Bone marrow (tissue), 2 donors: Measurements from ENCODE around the gene KCNMA1.
"Not testable (repeated sequence)": the region's sequence is repeated elsewhere in the genome, so short reads cannot be mapped to it uniquely, and the experiment has no call there.

Experiments used
- DNase-seq, 2 donors: peaks; one replicate each; lab custom pipeline; 2025; lab: John Stamatoyannopoulos, UW

KCNMA1 gene

DNA sequence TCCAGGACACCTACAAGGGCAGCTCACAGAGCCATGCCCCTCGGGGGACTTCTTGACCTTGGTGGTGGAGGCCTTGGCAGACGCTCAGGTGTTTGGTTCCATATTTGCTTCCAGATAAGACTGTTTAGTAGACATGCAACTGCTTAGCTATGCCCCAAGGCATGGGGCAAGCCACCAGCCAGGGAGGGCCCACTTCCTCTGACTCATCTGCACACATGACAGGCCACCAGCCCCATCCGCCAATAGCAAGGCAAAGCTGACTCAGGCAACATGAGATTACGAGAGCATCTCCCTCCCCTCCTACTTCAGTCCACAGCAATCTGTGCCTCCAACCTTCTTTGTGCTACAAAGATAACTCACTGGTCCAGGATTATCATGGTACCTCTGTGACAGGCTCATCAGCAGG is 54.9 kb downstream of the KCNMA1 start:
- DNase-seq: no peak

DNA sequence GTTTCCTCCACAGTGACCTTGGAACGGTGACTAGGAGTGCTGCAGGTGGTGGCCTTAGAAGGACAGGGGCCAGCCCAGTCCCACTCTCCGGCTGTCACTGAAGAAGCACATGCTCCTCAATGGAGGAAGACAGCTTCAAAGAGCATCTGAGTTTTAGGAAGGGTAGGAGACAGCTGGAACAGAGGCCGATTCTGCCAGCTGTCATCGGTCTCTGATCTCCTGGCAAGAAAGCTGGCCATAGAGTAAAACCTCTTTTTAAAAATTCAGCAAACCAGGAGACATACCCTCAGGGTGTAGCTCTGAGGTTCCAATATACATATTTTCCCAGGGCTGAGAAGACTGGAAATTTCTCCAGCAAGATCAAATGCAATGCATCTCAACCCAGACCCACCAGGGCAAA is 55.9 kb downstream of the KCNMA1 start:
- no peak for DNase-seq

- no peak for DNase-seq
Measured at GRCh38 chr10:77580482-77580881, 57.1 kb downstream of the KCNMA1 start.

DNA sequence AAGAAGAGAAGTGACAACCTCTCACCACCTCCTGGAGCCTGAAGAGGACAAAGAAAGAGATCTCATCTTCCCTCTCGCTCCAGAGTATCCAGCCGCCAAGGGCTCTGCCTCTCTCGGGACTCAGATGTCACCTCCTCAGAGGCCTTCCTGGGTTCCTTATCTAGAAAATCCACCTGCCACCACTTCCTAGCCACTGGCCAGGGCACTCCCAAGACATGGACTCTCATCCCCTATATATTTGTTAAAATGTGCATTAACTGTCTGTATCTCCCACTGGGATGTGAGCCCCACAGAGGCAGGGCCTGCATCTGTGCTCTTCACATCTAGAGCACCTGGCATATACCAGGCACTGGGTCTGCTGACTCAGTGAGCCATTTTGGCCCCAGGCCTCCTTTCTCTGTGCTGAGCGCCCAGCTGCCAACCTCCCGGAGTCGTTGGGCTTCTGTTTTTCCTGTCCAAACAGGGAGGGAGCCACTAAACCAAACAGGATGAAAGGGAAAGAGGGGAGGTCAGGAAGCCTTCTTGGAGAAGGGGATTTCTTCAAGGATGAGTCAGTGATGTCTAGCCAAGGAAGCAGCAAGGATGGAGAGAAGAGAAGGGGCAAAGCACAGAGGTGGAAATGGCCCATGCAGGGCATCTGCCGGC is 58.9 kb downstream of the KCNMA1 start:
- DNase-seq: no peak

GRCh38 chr10:77577666-77578229 is 59.9 kb downstream of the KCNMA1 start:
- no peak for DNase-seq

- no peak for DNase-seq
Measured at GRCh38 chr10:77576444-77577032, 61.1 kb downstream of the KCNMA1 start.

GRCh38 chr10:77576007-77576367 is 61.6 kb downstream of the KCNMA1 start:
- no peak for DNase-seq

GRCh38 chr10:77575271-77576006 is 62.2 kb downstream of the KCNMA1 start:
- DNase-seq: no peak

- DNase-seq: no peak
Measured at GRCh38 chr10:77574438-77574837, 63.2 kb downstream of the KCNMA1 start.

DNA sequence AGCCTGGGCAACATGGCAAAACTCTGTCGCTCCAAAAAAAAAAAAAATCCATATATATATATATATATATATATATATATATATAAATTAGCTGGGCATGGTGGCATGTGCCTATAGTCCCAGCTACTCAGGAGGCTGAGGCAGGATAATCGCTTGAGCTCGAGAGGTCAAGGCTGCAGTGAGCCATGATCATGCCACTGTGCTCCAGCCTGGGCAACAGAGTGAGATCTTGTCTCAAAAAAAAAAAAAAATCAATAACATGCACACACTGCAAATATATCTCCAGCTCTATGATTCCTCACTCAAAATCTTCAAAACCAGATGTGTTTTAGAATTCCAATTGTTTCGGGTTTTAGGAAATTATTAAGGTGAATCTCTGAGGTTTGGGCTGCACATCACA is 65.1 kb downstream of the KCNMA1 start:
- DNase-seq: not testable (repeated sequence)

- no peak for DNase-seq
Measured at GRCh38 chr10:77571490-77571889, 66.1 kb downstream of the KCNMA1 start.

- DNase-seq: no peak
Measured at GRCh38 chr10:77566914-77567566, 70.6 kb downstream of the KCNMA1 start.

DNA sequence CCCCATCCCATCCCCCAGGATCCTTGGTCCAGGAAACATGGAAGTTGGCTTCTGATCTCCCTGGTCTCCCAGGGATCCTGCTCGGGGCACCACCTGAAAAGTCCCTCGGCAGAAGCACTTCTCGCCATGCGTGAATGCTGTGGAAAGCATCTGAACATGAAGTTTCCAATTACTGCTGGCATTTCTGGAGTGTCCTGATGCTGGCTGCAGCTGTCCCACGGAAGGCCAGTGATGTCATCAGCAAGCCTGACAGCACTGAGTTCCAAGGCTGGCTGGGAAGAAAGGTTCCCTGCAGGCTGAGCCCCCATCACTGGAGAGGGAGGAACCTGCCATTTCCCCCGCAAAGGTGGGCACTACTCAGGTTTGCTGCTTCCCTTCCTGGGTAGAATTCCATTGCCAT is 71.4 kb downstream of the KCNMA1 start:
- no peak for DNase-seq

- DNase-seq: no peak
Measured at GRCh38 chr10:77565590-77566023, 72.0 kb downstream of the KCNMA1 start.

- no peak for DNase-seq
Measured at GRCh38 chr10:77564731-77565589, 72.6 kb downstream of the KCNMA1 start.

- no peak for DNase-seq
Measured at GRCh38 chr10:77563638-77564270, 73.9 kb downstream of the KCNMA1 start.

- no peak for DNase-seq
Measured at GRCh38 chr10:77562742-77563141, 74.9 kb downstream of the KCNMA1 start.

DNA sequence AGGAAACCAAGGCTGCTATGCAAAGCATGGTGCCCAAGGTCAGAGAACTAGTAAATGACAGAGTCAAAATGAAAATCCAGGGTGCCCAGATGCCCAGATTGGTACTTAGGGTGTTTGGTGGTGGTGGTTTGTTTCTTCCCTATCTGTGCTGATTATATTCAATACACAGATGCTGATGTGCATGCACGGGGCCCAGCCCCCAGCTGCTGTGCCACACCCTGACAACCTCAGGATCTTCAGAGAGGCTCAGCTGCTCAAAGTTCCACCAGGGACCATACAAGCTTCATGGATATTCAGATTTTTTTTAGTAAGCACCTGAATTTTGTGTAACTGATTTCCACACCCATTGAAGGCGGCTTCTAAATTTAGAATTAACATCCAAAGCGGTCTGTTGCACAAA is 75.6 kb downstream of the KCNMA1 start:
- no peak for DNase-seq

GRCh38 chr10:77560471-77560870 is 77.1 kb downstream of the KCNMA1 start:
- no peak for DNase-seq

DNA sequence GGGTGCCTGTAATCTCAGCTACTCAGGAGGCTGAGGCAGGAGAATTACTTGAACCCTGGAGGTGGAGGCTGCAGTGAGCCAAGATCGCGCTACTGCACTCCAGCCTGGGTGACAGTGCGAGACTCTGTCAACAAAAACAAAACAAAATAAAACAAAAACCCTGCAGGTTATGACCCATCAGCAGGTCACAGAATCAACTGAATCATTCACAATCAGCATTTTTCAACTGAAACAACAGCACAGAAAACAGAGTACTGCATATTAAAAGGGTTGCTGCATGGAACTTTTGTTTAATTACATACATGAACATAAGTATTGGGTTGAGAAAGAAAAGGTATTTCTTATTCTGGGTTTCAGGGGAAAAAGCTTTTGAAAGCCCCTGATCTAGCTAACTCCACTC is 77.6 kb downstream of the KCNMA1 start:
- no peak for DNase-seq

GRCh38 chr10:77556990-77557601 is 80.5 kb downstream of the KCNMA1 start:
- no peak for DNase-seq
